PC-3 (cell line): ENCODE results near the gene LAMB2. TPM values are rescaled to one million over a fixed set of nuclear protein-coding genes. Genes with fewer than 3 reads are reported as not detected.

Source experiments
- ATAC-seq: fragments of 200-7000 bp; cut with Tn5 transposase; 2 replicates; pipeline ENCODE4 v1.9.1; 2020; ENCODE audit warnings: mild to moderate bottlenecking, moderate library complexity
- BruUV-seq: library from RNA; stranded (reverse); fragments of 400-500 nt; replicated peaks from 2 replicates; lab custom pipeline; 2021; lab: Mats Ljungman, UMichigan
- CTCF ChIA-PET: fragments of 300-600 bp; sonication (Branson Sonifier 250); formaldehyde crosslinking; loops from one replicate; lab custom pipeline; 2022; ENCODE audit warnings: antibody characterized with exemption; lab: Charles Lee
- POLR2A ChIA-PET: fragments of 300-600 bp; sonication (Branson Sonifier 250); formaldehyde crosslinking; loops from one replicate; lab custom pipeline; 2022; ENCODE audit warnings: antibody characterized with exemption; ENCODE audit not compliant: unreplicated experiment; lab: Charles Lee
- DNase-seq: peaks from one replicate; pipeline ENCODE4 v3.0.0-alpha.2; 2015
- H2AFZ ChIP-seq: fragments of 300-600 bp; sonication (generic); 2 replicates; pipeline ENCODE4 v1.6.0; 2016; ENCODE audit warnings: antibody characterized with exemption, low read length
- H3F3A ChIP-seq: fragments of 300-600 bp; sonication (generic); one replicate; pipeline ENCODE4 v1.6.0; 2017; ENCODE audit warnings: antibody characterized with exemption, low read length, control low read depth, mild to moderate bottlenecking; ENCODE audit not compliant: unreplicated experiment
- H3K27ac ChIP-seq: fragments of 300-600 bp; sonication (generic); 2 replicates; pipeline ENCODE4 v1.5.1; 2016; ENCODE audit warnings: mild to moderate bottlenecking, low read length
- H3K27me3 ChIP-seq: fragments of 300-600 bp; sonication (generic); 2 replicates; pipeline ENCODE4 v1.6.1; 2016; ENCODE audit warnings: low read length, mixed read lengths
- H3K36me3 ChIP-seq: fragments of 300-600 bp; sonication (generic); 2 replicates; pipeline ENCODE4 v1.6.1; 2016; ENCODE audit warnings: low read depth, mixed run types, low read length, mixed read lengths
- H3K4me1 ChIP-seq: fragments of 300-600 bp; sonication (generic); 2 replicates; pipeline ENCODE4 v1.5.1; 2016; ENCODE audit warnings: low read length; ENCODE audit not compliant: insufficient read depth
- H3K4me2 ChIP-seq: fragments of 300-600 bp; sonication (generic); 2 replicates; pipeline ENCODE4 v1.6.0; 2016; ENCODE audit warnings: low read length
- H3K4me3 ChIP-seq: fragments of 300-600 bp; sonication (generic); 2 replicates; pipeline ENCODE4 v1.5.1; 2016; ENCODE audit warnings: mild to moderate bottlenecking, low read length, mixed read lengths
- H3K79me2 ChIP-seq: fragments of 300-600 bp; sonication (generic); 2 replicates; pipeline ENCODE4 v1.6.1; 2017; ENCODE audit warnings: low read length, mixed read lengths
- H3K9ac ChIP-seq: fragments of 300-600 bp; sonication (generic); 2 replicates; pipeline ENCODE4 v1.6.0; 2016; ENCODE audit warnings: mild to moderate bottlenecking, low read length
- H3K9me2 ChIP-seq: fragments of 300-600 bp; sonication (generic); replicated peaks from 2 replicates; pipeline ENCODE4 v1.6.1; 2016; ENCODE audit warnings: mixed run types, low read length, mixed read lengths
- H3K9me3 ChIP-seq: fragments of 300-600 bp; sonication (generic); 2 replicates; pipeline ENCODE4 v1.6.1; 2016; ENCODE audit warnings: low read length, mixed read lengths
- H4K20me1 ChIP-seq: fragments of 300-600 bp; sonication (generic); 2 replicates; pipeline ENCODE4 v1.6.1; 2016; ENCODE audit warnings: low read length, mixed read lengths
- EZH2 ChIP-seq: fragments of 300-600 bp; sonication (generic); IDR thresholded peaks from one replicate; pipeline ENCODE4 v1.6.1; 2017; ENCODE audit warnings: antibody characterized with exemption, mild to moderate bottlenecking, low read length; ENCODE audit not compliant: unreplicated experiment
- EZH2phosphoT487 ChIP-seq: fragments of 300-600 bp; sonication (generic); IDR thresholded peaks from 2 replicates; pipeline ENCODE4 v1.6.1; 2018; ENCODE audit warnings: mild to moderate bottlenecking, antibody characterized with exemption, low read length, borderline replicate concordance
- intact Hi-C: fragments of 100-400 bp; cut with micrococcal nuclease; formaldehyde crosslinking; loops from 2 replicates; pipeline ENCODE4 v1.9.0; 2023
- total RNA-seq: library from RNA; depleted of rRNA; stranded (reverse); fragments of >200 nt; gene quantifications from 2 replicates; pipeline ENCODE4 v1.2.3, GENCODE V29; 2014
- TF ChIP-seq, protein P1 (sequence below): fragments of 300-600 bp; sonication (generic); conservative IDR thresholded peaks from 2 replicates; pipeline ENCODE4 v1.5.1; 2017; ENCODE audit warnings: antibody characterized with exemption, low read depth, mild to moderate bottlenecking, low read length

The LAMB2 gene
- total RNA-seq, 1 experiment from 2014 or later = 240 TPM

DNA sequence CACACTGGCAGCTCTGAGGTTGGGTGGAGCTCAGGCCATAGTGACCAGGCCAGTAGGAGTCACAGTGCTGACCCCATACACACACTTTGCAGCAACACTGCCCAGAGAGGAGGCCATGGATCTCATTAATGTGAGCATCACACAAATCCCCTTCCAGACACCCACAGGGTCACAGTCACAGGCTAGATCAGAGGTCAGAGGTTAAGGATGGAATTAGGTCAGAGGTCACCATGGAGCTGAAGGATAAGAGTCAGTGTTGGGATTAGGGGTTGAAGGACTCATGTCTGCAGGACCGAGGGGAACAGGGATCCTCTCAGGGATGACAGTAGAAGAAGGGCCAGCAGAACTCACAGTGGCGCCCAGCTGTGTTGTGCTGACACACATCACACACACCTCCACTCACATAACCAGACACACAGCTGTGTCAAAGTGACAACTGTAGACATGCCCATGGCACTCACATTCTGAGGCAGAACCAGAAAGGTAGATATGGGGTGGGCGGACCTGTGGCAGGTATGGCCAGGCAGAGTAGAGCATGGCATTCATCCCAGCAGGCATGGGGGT is 20.6 kb upstream of the LAMB2 start:
- H3K9me3 ChIP-seq = no peaks in the 10 kb centered on the region
- POLR2A ChIA-PET = no interaction called here
- CTCF ChIA-PET = no interaction called here

DNA sequence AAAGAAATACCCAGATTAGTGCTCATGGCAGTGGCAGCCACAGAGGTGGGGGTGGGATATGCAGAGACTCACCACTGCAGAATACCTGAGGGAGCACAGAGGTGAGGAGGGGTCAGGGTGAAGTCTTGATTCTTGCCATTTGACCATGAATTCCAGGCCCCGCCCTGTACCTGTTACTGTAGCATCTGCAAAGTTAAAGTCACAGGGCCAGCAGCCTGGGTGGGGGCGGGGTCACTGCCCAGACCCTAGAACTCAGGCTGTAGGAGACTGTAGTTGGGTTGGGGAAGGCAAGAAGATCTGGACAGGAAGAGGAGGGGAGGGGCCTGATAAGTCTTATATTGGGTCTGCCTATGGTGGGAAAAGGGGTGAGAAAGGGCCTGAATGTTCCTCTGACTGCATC is 18.8 kb upstream of the LAMB2 start:
- DNase-seq (no peak), ATAC-seq (no peak)
- no TSS peak for BruUV-seq
- TF ChIP-seq EZH2phosphoT487 (no peak), EZH2 (no peak)
- TF ChIP-seq, protein P1, sequence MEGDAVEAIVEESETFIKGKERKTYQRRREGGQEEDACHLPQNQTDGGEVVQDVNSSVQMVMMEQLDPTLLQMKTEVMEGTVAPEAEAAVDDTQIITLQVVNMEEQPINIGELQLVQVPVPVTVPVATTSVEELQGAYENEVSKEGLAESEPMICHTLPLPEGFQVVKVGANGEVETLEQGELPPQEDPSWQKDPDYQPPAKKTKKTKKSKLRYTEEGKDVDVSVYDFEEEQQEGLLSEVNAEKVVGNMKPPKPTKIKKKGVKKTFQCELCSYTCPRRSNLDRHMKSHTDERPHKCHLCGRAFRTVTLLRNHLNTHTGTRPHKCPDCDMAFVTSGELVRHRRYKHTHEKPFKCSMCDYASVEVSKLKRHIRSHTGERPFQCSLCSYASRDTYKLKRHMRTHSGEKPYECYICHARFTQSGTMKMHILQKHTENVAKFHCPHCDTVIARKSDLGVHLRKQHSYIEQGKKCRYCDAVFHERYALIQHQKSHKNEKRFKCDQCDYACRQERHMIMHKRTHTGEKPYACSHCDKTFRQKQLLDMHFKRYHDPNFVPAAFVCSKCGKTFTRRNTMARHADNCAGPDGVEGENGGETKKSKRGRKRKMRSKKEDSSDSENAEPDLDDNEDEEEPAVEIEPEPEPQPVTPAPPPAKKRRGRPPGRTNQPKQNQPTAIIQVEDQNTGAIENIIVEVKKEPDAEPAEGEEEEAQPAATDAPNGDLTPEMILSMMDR = no peak
- Histone ChIP-seq H3K9me2 (no peaks in the 10 kb centered on the region), H2AFZ (no peak overlapping the region), H3K9ac (no peak overlapping the region), H3K4me3 (no peak overlapping the region), H3F3A (no peaks in the 10 kb centered on the region), H3K4me2 (no peak overlapping the region), H3K9me3 (no peaks in the 10 kb centered on the region), H4K20me1 (no peaks in the 10 kb centered on the region), H3K27ac (no peak overlapping the region), H3K79me2 (no peaks in the 10 kb centered on the region), H3K4me1 (no peaks in the 10 kb centered on the region), H3K27me3 (no peaks in the 10 kb centered on the region), H3K36me3 (no peaks in the 10 kb centered on the region)
- CTCF ChIA-PET = no interaction called here
- POLR2A ChIA-PET = interaction anchor here (0.6 kb wide), 1 partner anchor 19 kb away, joined by 4 read pairs; no protein-coding TSS in a partner anchor
- intact Hi-C loops = no loop called here

More for the DNA sequence above, 20.6 kb upstream of the LAMB2 start:
- intact Hi-C loops = no loop called here
- H2AFZ ChIP-seq = no peak overlapping the region
- no peaks in the 10 kb centered on the region for H3K9me2 ChIP-seq
- no TSS peak for BruUV-seq
- no peaks in the 10 kb centered on the region for H3K4me1 ChIP-seq
- no peaks in the 10 kb centered on the region for H3K79me2 ChIP-seq
- H3K36me3 ChIP-seq = no peaks in the 10 kb centered on the region
- no peak overlapping the region for H3K27ac ChIP-seq
- no peak for TF ChIP-seq EZH2phosphoT487
- TF ChIP-seq EZH2 = no peak
- TF ChIP-seq, protein P1 = no peak
- no peaks in the 10 kb centered on the region for H3K27me3 ChIP-seq
- H3F3A ChIP-seq = no peaks in the 10 kb centered on the region
- ATAC-seq = no peak
- H3K4me2 ChIP-seq = no peak overlapping the region
- no peak for DNase-seq
- H3K4me3 ChIP-seq = no peak overlapping the region
- no peak overlapping the region for H3K9ac ChIP-seq
- H4K20me1 ChIP-seq = no peaks in the 10 kb centered on the region

DNA sequence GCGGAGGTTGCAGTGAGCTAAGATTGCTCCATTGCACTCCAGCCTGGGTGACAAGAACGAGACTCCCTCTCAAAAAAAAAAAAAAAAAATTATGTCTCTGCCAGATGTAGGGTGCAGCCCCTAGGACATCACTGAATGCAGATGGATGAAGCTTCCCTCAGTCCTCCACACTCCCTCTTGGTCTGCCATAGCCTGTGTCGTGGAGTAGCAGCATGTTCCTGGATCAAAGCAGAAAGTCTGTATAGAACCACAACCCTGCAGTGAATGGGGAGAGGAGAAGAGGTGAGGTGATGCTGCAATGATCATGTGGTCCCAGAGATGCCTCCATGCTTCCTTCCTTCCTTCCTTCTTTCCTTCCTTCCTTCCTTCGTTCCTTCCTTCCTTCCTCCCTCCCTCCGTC is 15.3 kb upstream of the LAMB2 start:
- intact Hi-C loops = no loop called here

More for the DNA sequence above, 15.3 kb upstream of the LAMB2 start:
- ATAC-seq = no peak
- no peaks in the 10 kb centered on the region for H4K20me1 ChIP-seq
- no peak overlapping the region for H3K4me2 ChIP-seq
- H3K9ac ChIP-seq = no peak overlapping the region
- no TSS peak for BruUV-seq
- H3K27me3 ChIP-seq = no peaks in the 10 kb centered on the region
- POLR2A ChIA-PET = no interaction called here
- H3K4me1 ChIP-seq = no peaks in the 10 kb centered on the region
- no peaks in the 10 kb centered on the region for H3F3A ChIP-seq
- no peaks in the 10 kb centered on the region for H3K36me3 ChIP-seq
- H3K4me3 ChIP-seq = no peak overlapping the region
- no peak overlapping the region for H3K27ac ChIP-seq
- CTCF ChIA-PET = interaction anchor here (0.6 kb wide), 1 partner anchor 550 kb away, joined by 7 read pairs; no protein-coding TSS in a partner anchor
- TF ChIP-seq EZH2phosphoT487 (no peak), EZH2 (no peak)
- TF ChIP-seq, protein P1 = no peak
- H2AFZ ChIP-seq = no peak overlapping the region
- DNase-seq = no peak
- no peaks in the 10 kb centered on the region for H3K79me2 ChIP-seq
- H3K9me2 ChIP-seq = no peaks in the 10 kb centered on the region
- H3K9me3 ChIP-seq = no peaks in the 10 kb centered on the region
